HCT116 (cell line): ENCODE results near the gene IL17C. TPM values are rescaled to one million over a fixed set of nuclear protein-coding genes. Genes with fewer than 3 reads are reported as not detected.
A peak's percentile ranks its signal among the peaks of the same experiment; 100 is the strongest.

ENCODE experiments used
- ATAC-seq: fragments of 200-7000 bp; cut with Tn5 transposase; 2 replicates; pipeline ENCODE4 v1.9.1; 2020; ENCODE audit warnings: mild to moderate bottlenecking, moderate library complexity
- Bru-seq: library from RNA; stranded (reverse); fragments of 400-500 nt; gene quantifications from one replicate; lab custom pipeline; 2021; lab: Mats Ljungman, UMichigan
- BruChase-seq, 2 experiments: library from RNA; stranded (reverse); fragments of 400-500 nt; gene quantifications; one replicate each; lab custom pipeline; 2021; lab: Mats Ljungman, UMichigan
- BruUV-seq: library from RNA; stranded (reverse); fragments of 400-500 nt; replicated peaks from 2 replicates; lab custom pipeline; 2021; lab: Mats Ljungman, UMichigan
- CTCF ChIA-PET: fragments of 300-600 bp; sonication (Branson Sonifier 250); formaldehyde crosslinking; loops from one replicate; lab custom pipeline; 2021; ENCODE audit warnings: antibody characterized with exemption; lab: Charles Lee
- POLR2A ChIA-PET: fragments of 300-600, 350-600 bp; sonication (Branson Sonifier 250); formaldehyde crosslinking; loops from one replicate; lab custom pipeline; 2021; ENCODE audit warnings: antibody characterized with exemption; lab: Charles Lee
- RAD21 ChIA-PET, 2 experiments: fragments of 300-600 bp; sonication (Branson Sonifier 250); formaldehyde crosslinking; loops; one replicate each; lab custom pipeline; 2023; ENCODE audit warnings: low total read pairs in 2 of 2; ENCODE audit not compliant: uncharacterized antibody in 2 of 2, unreplicated experiment in 2 of 2, low non-redundant PET in 1 of 2; lab: Charles Lee
- DNase-seq: peaks from one replicate; pipeline ENCODE4 v3.0.0-alpha.2; 2010; ENCODE audit warnings: low read depth, low spot score
- H2AFZ ChIP-seq: fragments of 200-600 bp; shearing (Covaris generic), sonication (generic); 2 replicates; pipeline ENCODE4 v1.6.1; 2017; ENCODE audit warnings: low read depth, mixed run types, mixed read lengths, antibody characterized with exemption, low read length; ENCODE audit not compliant: poor library complexity, severe bottlenecking
- H3K27ac ChIP-seq: 2 replicates; pipeline ENCODE4 v1.5.1; 2012; ENCODE audit warnings: low read depth, low read length
- H3K27me3 ChIP-seq: fragments of 200-600 bp; sonication (generic); 2 replicates; pipeline ENCODE4 v1.6.1; 2016; ENCODE audit warnings: mixed run types, low read length, mixed read lengths; ENCODE audit not compliant: insufficient read depth
- H3K36me3 ChIP-seq, 2 experiments: fragments of 200-500 bp in 1 of 2; fragments of 200-600 bp in 1 of 2; sonication (Bioruptor generic) in 1 of 2; sonication (generic) in 1 of 2; 2 replicates each; pipeline versions ENCODE4 v1.5.1 to v1.6.1; 2014 to 2016; ENCODE audit warnings: low read length in 2 of 2, inconsistent platforms in 1 of 2, mixed read lengths in 1 of 2, mixed run types in 1 of 2; ENCODE audit not compliant: insufficient read depth in 2 of 2, control insufficient read depth in 1 of 2
- H3K4me1 ChIP-seq, 2 experiments: fragments of 200-600 bp in 1 of 2; sonication (generic) in 1 of 2; 2 replicates each; pipeline versions ENCODE4 v1.5.1 to v1.6.1; 2012 to 2017; ENCODE audit warnings: low read length in 2 of 2, inconsistent platforms in 1 of 2, mild to moderate bottlenecking in 1 of 2, mixed read lengths in 1 of 2, mixed run types in 1 of 2, moderate library complexity in 1 of 2; ENCODE audit not compliant: insufficient read depth in 2 of 2, control insufficient read depth in 1 of 2
- H3K4me2 ChIP-seq: fragments of 200-600 bp; sonication (generic); 2 replicates; pipeline ENCODE4 v1.6.1; 2017; ENCODE audit warnings: mixed run types, low read length, mixed read lengths
- H3K4me3 ChIP-seq, 2 experiments: fragments of 200-600 bp in 1 of 2; sonication (generic) in 1 of 2; replicated peaks in 1 of 2; 2 replicates each; pipeline ENCODE4 v1.5.1; 2011 to 2016; ENCODE audit warnings: low read length in 2 of 2, control low read depth in 1 of 2, low read depth in 1 of 2, mild to moderate bottlenecking in 1 of 2, mixed read lengths in 1 of 2, mixed run types in 1 of 2
- H3K79me2 ChIP-seq: fragments of 200-600 bp; sonication (generic); 2 replicates; pipeline ENCODE4 v1.6.1; 2017; ENCODE audit warnings: mild to moderate bottlenecking, mixed run types, low read length, moderate library complexity, mixed read lengths; ENCODE audit not compliant: insufficient read depth
- H3K9ac ChIP-seq: fragments of 200-600 bp; sonication (generic); 2 replicates; pipeline ENCODE4 v1.6.1; 2016; ENCODE audit warnings: low read length, mixed read lengths
- H3K9me2 ChIP-seq: fragments of 200-600 bp; sonication (generic), shearing (Covaris generic); 2 replicates; pipeline ENCODE4 v1.6.1; 2017; ENCODE audit warnings: mixed run types, mild to moderate bottlenecking, moderate library complexity; ENCODE audit not compliant: insufficient read depth
- H3K9me3 ChIP-seq, 2 experiments: fragments of 200-500 bp in 1 of 2; fragments of 200-600 bp in 1 of 2; sonication (Bioruptor generic) in 1 of 2; sonication (generic) in 1 of 2; 2 replicates each; pipeline ENCODE4 v1.6.1; 2014 to 2017; ENCODE audit warnings: low read length in 2 of 2, mixed read lengths in 2 of 2, inconsistent platforms in 1 of 2, low read depth in 1 of 2, mild to moderate bottlenecking in 1 of 2, mixed run types in 1 of 2, moderate library complexity in 1 of 2; ENCODE audit not compliant: control insufficient read depth in 1 of 2, insufficient read depth in 1 of 2
- H4K20me1 ChIP-seq: fragments of 200-600 bp; sonication (generic), shearing (Covaris generic); 2 replicates; pipeline ENCODE4 v1.6.1; 2017; ENCODE audit warnings: mixed run types, mild to moderate bottlenecking, moderate library complexity; ENCODE audit not compliant: insufficient read depth
- EGR1 ChIP-seq: IDR thresholded peaks from 2 replicates; pipeline ENCODE4 v1.6.1; 2012; ENCODE audit warnings: low read depth
- ELF1 ChIP-seq: IDR thresholded peaks from 2 replicates; pipeline ENCODE4 v1.6.1; 2012; ENCODE audit warnings: low read depth, borderline replicate concordance
- EZH2 ChIP-seq: fragments of 200-600 bp; sonication (generic); IDR thresholded peaks from 2 replicates; pipeline ENCODE4 v1.6.1; 2017; ENCODE audit warnings: antibody characterized with exemption, mixed run types
- EZH2phosphoT487 ChIP-seq: fragments of 200-600 bp; IDR thresholded peaks from 2 replicates; pipeline ENCODE4 v1.6.1; 2018; ENCODE audit warnings: antibody characterized with exemption, borderline replicate concordance
- RAD21 ChIP-seq: IDR thresholded peaks from 2 replicates; pipeline ENCODE4 v1.6.1; 2012; ENCODE audit warnings: low read depth, mild to moderate bottlenecking
- ZBTB33 ChIP-seq: IDR thresholded peaks from 2 replicates; pipeline ENCODE4 v1.6.1; 2011; ENCODE audit warnings: mild to moderate bottlenecking, low read length, moderate library complexity; ENCODE audit not compliant: insufficient replicate concordance; ENCODE audit errors: extremely low read depth
- intact Hi-C: fragments of 100-400 bp; cut with micrococcal nuclease; formaldehyde crosslinking; loops from 2 replicates; pipeline ENCODE4 v1.10.0; 2022
- long read RNA-seq: library from polyadenylated mRNA; unstranded; transcript quantifications from one replicate; pipeline ENCODE4 v2.0.0, GENCODE V29; 2021; ENCODE audit not compliant: unreplicated experiment
- polyA plus RNA-seq: library from polyadenylated mRNA; unstranded; fragments of >200 nt; gene quantifications from 2 replicates; pipeline ENCODE4 v1.2.1, GENCODE V29; 2012; ENCODE audit warnings: missing spikeins
- total RNA-seq: library from RNA; stranded (reverse); gene quantifications from one replicate; pipeline ENCODE4 v1.2.1, GENCODE V29; 2021; ENCODE audit not compliant: unreplicated experiment

IL17C gene, protein sequence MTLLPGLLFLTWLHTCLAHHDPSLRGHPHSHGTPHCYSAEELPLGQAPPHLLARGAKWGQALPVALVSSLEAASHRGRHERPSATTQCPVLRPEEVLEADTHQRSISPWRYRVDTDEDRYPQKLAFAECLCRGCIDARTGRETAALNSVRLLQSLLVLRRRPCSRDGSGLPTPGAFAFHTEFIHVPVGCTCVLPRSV
- not detected for total RNA-seq
- polyA plus RNA-seq = 0.20 TPM in 1 of 2 replicates, not detected in the other
- Bru-seq, nascent RNA = not detected
- BruChase-seq, experiment 1, labeled RNA remaining after a 6-hour chase = not detected
- percentile 17 among the genes with signal in this experiment for BruChase-seq, experiment 2, labeled RNA remaining after a 2-hour chase
- long read RNA-seq = 0 reads

DNA sequence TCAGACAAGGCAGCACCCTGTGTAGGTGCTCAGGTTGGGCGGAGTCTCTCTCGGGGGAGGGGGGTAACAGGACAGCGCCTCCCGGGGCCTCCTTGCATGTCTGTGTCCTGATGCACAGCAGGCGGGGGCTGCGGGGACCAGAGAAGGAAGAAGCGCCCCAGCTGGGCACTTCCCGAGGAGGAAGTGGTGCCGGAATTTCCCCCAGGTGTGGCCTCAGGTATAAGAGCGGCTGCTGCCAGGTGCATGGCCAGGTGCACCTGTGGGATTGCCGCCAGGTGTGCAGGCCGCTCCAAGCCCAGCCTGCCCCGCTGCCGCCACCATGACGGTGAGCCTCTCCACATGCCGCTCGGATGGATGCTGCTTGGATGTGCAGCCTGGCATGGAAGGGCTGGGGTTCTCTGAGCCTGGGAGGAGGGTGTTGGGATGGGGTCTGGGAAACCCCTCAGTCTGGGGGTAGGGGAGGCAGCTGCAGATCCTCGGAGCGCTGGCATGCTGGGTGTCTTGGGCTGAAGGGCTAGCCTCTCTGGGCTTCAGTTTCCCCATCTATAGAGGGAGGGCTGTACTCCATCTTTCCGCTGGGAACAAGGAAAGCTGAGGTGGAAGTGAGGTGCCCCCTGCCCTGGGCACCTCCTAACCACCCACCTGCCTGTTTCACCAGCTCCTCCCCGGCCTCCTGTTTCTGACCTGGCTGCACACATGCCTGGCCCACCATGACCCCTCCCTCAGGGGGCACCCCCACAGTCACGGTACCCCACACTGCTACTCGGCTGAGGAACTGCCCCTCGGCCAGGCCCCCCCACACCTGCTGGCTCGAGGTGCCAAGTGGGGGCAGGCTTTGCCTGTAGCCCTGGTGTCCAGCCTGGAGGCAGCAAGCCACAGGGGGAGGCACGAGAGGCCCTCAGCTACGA lies at the start of gene IL17C:
TSS of gene IL17C (plus strand) at position 250 of the 908 bp plus-strand sequence. CDS start at position 320, 70 bp downstream.
- TF ChIP-seq ZBTB33 = no peak
- no peak for TF ChIP-seq EGR1
- TF ChIP-seq ELF1 = no peak
- no peak for TF ChIP-seq EZH2phosphoT487
- TF ChIP-seq EZH2 = no peak
- TF ChIP-seq RAD21 = no peak
- TF ChIP-seq, all 23 proteins: peak for 0
- no TSS peak for BruUV-seq
- POLR2A ChIA-PET = interaction anchor here (0.6 kb wide), 1 partner anchor 574 kb away, joined by 3 read pairs; no protein-coding TSS in a partner anchor
- ATAC-seq (no peak), DNase-seq (no peak)
- no peaks in the 10 kb centered on the region for H3K9me3 ChIP-seq
- H3K9ac ChIP-seq = no peak within 1 kb of the TSS
- no peaks in the 10 kb centered on the region for H3K79me2 ChIP-seq
- H3K4me1 ChIP-seq = peaks cover 7 to 44% of the 10 kb centered on the region in 2 experiments; a peak in 2 of 4 replicates
- H3K36me3 ChIP-seq = peaks cover 0 to under 1% of the 10 kb centered on the region in 2 experiments; a peak in 1 of 4 replicates
- H3K27me3 ChIP-seq = no peaks in the 10 kb centered on the region
- RAD21 ChIA-PET = no interaction called here
- H4K20me1 ChIP-seq = no peaks in the 10 kb centered on the region
- no peak within 1 kb of the TSS for H3K4me3 ChIP-seq
- H2AFZ ChIP-seq = no peak within 1 kb of the TSS
- H3K4me2 ChIP-seq = no peak within 1 kb of the TSS; the same call in 1 of the 2 replicates
- H3K27ac ChIP-seq = no peak within 1 kb of the TSS; the same call in 1 of the 2 replicates
- no peaks in the 10 kb centered on the region for H3K9me2 ChIP-seq
- intact Hi-C loops = no loop called here
- CTCF ChIA-PET = interaction anchor here (2.2 kb wide), 1 partner anchor 9 kb away, joined by 8 read pairs; no protein-coding TSS in a partner anchor
